HFFc6 (cell line): Measurements from ENCODE around the gene PPP1R16B. TPM values are rescaled to one million over a fixed set of nuclear protein-coding genes. Genes with fewer than 3 reads are reported as not detected.

Source experiments
- DNase-seq: peaks from one replicate; pipeline ENCODE4 v3.0.0-alpha.2; 2018
- H3K27ac Mint-ChIP-seq: 2 replicates; pipeline ENCODE4 v1.8.0; 2020; ENCODE audit warnings: mild to moderate bottlenecking, mixed read lengths
- H3K27me3 Mint-ChIP-seq: 2 replicates; pipeline ENCODE4 v1.8.0; 2021; ENCODE audit warnings: mild to moderate bottlenecking, moderate library complexity, mixed read lengths; ENCODE audit not compliant: insufficient read depth
- H3K36me3 Mint-ChIP-seq: 2 replicates; pipeline ENCODE4 v1.8.0; 2021; ENCODE audit warnings: low read depth, mixed read lengths
- H3K4me1 Mint-ChIP-seq: 2 replicates; pipeline ENCODE4 v1.8.0; 2020; ENCODE audit warnings: low read depth, mixed read lengths
- H3K4me3 Mint-ChIP-seq: 2 replicates; pipeline ENCODE4 v1.8.0; 2020; ENCODE audit warnings: mild to moderate bottlenecking, moderate library complexity, mixed read lengths
- H3K9me3 Mint-ChIP-seq: 2 replicates; pipeline ENCODE4 v1.8.0; 2020; ENCODE audit warnings: mild to moderate bottlenecking, mixed read lengths
- total RNA-seq, 6 experiments: library from RNA; stranded (reverse); fragmentation: NEBNext Ultra II Directional; extraction: Animal tissue kit (Norgen Biotek cat#: 25700); gene quantifications; 2 replicates in 1 of 6; 3 replicates in 5 of 6; pipeline ENCODE4 v1.2.3, GENCODE V29; 2021
- TF ChIP-seq, protein P1 (sequence below): fragments of 200-600 bp; sonication (generic); IDR thresholded peaks from 2 replicates; pipeline ENCODE4 v1.5.0; 2021; ENCODE audit warnings: antibody characterized with exemption, mild to moderate bottlenecking

PPP1R16B gene
- total RNA-seq, 6 experiments from 2014 or later = not detected

DNA sequence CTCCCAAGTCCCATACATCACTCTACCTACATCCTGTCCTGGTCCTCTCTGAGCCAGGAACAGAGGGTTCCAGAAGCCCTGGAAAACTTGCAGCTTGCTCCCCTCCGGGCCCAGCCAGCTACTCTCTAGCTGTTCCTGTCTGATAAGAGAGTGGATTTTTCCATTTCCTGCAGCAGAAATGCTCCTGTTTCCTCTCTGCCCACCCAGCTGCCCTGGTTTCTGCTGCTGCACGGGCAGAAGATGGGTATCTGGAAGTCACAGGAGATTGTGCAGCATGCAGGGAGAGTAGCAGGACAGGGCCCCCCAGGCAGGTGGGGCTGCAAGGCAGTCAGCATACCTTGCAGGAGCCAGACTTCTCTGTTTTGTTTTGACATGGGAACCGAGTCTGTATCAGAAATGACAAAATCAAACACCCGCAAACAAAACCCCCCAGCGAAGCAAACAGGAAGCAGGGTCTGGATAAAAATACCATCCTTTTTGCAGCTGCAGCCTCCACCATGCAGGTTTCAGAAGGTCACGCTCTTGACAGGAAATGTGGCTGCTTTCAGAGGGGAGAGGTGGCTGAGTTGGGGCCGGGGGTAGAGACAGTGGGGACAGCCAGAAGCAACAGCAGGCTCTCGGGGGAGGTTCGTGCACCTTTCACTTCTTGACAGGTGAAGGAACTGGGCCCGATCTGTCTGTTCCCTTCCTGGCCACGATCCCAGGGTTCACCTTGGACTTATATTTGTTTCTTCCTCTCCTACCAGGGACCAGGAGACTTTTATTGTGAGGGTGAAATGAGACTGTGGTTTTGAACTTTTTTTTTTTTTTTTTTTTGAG is 69.9 kb downstream of the PPP1R16B start:
- DNase-seq = no peak
- Mint-ChIP-seq H3K27me3 (peaks cover 30% of the 10 kb centered on the region), H3K9me3 (no peaks in the 10 kb centered on the region), H3K27ac (no peak overlapping the region), H3K36me3 (no peaks in the 10 kb centered on the region), H3K4me1 (no peaks in the 10 kb centered on the region), H3K4me3 (no peak overlapping the region)
- TF ChIP-seq, protein P1, sequence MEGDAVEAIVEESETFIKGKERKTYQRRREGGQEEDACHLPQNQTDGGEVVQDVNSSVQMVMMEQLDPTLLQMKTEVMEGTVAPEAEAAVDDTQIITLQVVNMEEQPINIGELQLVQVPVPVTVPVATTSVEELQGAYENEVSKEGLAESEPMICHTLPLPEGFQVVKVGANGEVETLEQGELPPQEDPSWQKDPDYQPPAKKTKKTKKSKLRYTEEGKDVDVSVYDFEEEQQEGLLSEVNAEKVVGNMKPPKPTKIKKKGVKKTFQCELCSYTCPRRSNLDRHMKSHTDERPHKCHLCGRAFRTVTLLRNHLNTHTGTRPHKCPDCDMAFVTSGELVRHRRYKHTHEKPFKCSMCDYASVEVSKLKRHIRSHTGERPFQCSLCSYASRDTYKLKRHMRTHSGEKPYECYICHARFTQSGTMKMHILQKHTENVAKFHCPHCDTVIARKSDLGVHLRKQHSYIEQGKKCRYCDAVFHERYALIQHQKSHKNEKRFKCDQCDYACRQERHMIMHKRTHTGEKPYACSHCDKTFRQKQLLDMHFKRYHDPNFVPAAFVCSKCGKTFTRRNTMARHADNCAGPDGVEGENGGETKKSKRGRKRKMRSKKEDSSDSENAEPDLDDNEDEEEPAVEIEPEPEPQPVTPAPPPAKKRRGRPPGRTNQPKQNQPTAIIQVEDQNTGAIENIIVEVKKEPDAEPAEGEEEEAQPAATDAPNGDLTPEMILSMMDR = no peak

DNA sequence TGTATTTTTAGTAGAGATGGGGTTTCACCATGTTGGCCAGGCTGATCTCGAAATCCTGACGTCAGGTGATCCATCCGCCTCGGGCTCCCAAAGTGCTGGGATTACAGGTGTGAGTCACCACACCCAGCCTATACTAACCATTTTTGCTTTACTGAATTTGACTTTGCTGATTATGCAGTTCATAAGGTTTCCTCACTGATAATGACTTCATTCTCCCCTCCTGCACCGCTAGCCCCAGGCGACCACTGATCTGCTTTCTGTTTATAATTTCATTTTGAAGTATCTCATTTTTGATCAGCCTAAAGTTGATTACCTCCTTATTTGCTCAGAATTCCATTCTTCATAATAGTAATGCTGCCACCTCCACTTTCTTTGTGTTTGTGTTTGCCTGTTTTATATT is 72.0 kb downstream of the PPP1R16B start:
- H3K4me1 Mint-ChIP-seq = peaks cover under 1% of the 10 kb centered on the region
- H3K27me3 Mint-ChIP-seq = peaks cover 36% of the 10 kb centered on the region
- no peaks in the 10 kb centered on the region for H3K36me3 Mint-ChIP-seq
- no peak overlapping the region for H3K27ac Mint-ChIP-seq
- no peak overlapping the region for H3K4me3 Mint-ChIP-seq
- no peak for DNase-seq
- TF ChIP-seq, protein P1 = no peak
- H3K9me3 Mint-ChIP-seq = no peaks in the 10 kb centered on the region

DNA sequence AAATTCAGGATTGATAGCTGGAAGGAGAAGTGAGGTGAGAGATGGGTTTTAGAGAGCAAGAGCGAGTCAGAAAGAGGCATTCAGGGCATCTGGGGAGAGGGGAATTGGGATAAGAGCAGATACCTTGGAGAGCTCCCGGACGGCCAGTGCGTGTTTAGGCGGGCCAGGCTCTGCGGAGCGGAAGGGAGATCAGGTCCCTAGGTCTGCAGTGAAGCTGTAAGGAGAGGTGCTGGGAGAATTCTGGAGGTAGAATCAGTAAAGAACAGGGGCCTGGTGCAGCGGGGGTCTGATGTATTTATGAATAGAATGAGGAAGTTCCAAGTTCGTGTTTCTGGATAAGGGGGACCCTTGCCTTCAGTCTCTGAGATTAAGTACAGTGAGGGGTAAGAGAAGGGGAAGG is 73.4 kb downstream of the PPP1R16B start:
- no peak overlapping the region for H3K27ac Mint-ChIP-seq
- TF ChIP-seq, protein P1 = no peak
- DNase-seq = no peak
- H3K4me3 Mint-ChIP-seq = no peak overlapping the region
- no peaks in the 10 kb centered on the region for H3K9me3 Mint-ChIP-seq
- H3K36me3 Mint-ChIP-seq = no peaks in the 10 kb centered on the region
- H3K27me3 Mint-ChIP-seq = peaks cover 40% of the 10 kb centered on the region
- H3K4me1 Mint-ChIP-seq = peaks cover 7% of the 10 kb centered on the region

DNA sequence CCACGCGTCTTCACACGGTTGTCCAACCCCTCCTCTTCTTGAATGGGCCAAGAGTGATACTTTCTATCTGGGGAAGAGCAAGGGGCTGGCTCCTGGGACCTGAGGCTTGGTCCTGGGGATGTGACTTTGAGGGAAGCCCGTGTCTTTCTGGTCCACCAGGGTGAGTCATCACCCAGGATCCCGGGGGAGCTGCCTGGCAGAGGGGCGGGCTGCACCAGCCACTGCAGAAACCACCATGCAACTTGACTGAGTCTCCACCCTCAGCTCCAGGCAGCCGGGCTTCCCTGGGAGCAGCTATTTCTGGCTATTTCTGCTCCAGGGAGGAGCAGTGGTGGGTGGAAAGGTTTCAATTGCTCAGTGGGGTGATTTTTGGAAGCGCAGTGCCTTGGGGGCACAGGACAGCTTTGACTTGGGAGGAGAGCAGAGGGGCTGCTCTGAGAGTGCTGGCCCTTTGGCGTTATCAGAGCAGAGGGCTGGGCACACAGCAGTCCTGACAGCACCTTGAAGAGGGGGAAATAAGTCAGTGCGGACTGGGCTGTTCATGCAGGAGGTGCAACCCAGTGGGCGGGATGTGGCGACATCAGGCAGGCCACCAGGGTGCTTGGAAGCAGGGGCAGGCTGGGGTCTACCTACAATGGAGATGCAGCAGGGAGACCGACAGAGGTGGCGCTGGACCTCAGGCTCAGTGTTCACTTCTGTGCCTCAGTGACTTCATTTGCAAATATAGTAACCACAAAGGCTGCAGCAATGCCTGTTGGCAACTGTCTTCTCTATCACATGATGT is 75.6 kb downstream of the PPP1R16B start:
- no peak overlapping the region for H3K4me3 Mint-ChIP-seq
- no peaks in the 10 kb centered on the region for H3K36me3 Mint-ChIP-seq
- no peak for DNase-seq
- peaks cover 7% of the 10 kb centered on the region for H3K4me1 Mint-ChIP-seq
- TF ChIP-seq, protein P1 = no peak
- no peaks in the 10 kb centered on the region for H3K9me3 Mint-ChIP-seq
- H3K27me3 Mint-ChIP-seq = peaks cover 27% of the 10 kb centered on the region
- no peak overlapping the region for H3K27ac Mint-ChIP-seq

DNA sequence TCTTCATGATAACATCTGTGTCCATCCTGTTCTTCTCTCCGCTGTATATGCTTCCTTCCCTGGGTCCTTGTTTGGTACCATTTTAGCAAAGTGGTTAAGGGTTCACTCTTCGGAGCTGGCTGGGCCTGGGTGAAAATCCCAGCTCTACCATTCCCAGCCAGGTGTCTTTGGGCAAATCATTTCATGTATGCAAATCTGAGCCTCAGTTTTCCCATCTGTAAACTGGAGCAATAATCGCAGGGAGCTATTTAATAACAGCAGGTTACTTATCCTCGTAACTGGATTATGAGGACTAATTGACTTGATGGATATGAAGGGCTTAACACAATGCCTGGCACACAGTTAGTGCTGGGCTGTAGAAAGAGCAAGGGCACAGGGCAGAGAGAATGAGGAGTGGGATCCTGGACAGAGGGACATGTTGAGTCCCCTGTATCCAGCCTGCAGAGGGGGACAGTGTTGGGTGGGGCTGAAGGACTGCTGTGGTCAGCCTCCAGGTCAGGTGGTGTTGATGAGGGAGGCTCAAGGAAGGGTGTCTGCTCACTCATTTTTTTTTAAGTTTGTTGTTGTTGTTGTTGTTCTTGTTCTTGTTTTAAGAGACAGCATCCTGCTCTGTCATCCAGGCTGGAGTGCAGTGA is 76.4 kb downstream of the PPP1R16B start:
- H3K36me3 Mint-ChIP-seq = no peaks in the 10 kb centered on the region
- H3K27me3 Mint-ChIP-seq = peaks cover 27% of the 10 kb centered on the region
- TF ChIP-seq, protein P1 = no peak
- H3K4me1 Mint-ChIP-seq = peaks cover 7% of the 10 kb centered on the region
- no peak overlapping the region for H3K27ac Mint-ChIP-seq
- no peaks in the 10 kb centered on the region for H3K9me3 Mint-ChIP-seq
- no peak for DNase-seq
- H3K4me3 Mint-ChIP-seq = no peak overlapping the region
